Panc1 (cell line): Measurements from ENCODE around the gene OR2T34. TPM values are rescaled to one million over a fixed set of nuclear protein-coding genes. Genes with fewer than 3 reads are reported as not detected.

Experiments
- ATAC-seq: fragments of 200-7000 bp; cut with Tn5 transposase; 2 replicates; pipeline ENCODE4 v1.9.1; 2020; ENCODE audit warnings: mild to moderate bottlenecking, moderate library complexity
- BruUV-seq: library from RNA; stranded (reverse); fragments of 400-500 nt; replicated peaks from 2 replicates; lab custom pipeline; 2021; lab: Mats Ljungman, UMichigan
- CTCF ChIA-PET: fragments of 300-600 bp; sonication (Branson Sonifier 250); formaldehyde crosslinking; loops from one replicate; lab custom pipeline; 2022; ENCODE audit warnings: antibody characterized with exemption; lab: Charles Lee
- POLR2A ChIA-PET: fragments of 300-600 bp; sonication (Branson Sonifier 250); formaldehyde crosslinking; loops from one replicate; lab custom pipeline; 2022; ENCODE audit warnings: antibody characterized with exemption; lab: Charles Lee
- DNase-seq: peaks from one replicate; pipeline ENCODE4 v3.0.0-alpha.2; 2010; ENCODE audit warnings: low read depth, low spot score
- H3K27ac ChIP-seq: 2 replicates; pipeline ENCODE4 v1.5.1; 2011; ENCODE audit warnings: mild to moderate bottlenecking, low read length, inconsistent platforms
- H3K27me3 ChIP-seq: fragments of 200-500 bp; sonication (Bioruptor generic); 2 replicates; pipeline ENCODE4 v1.6.0; 2014; ENCODE audit warnings: low read length, inconsistent platforms; ENCODE audit not compliant: control insufficient read depth, insufficient read depth
- H3K36me3 ChIP-seq: fragments of 200-500 bp; sonication (Bioruptor generic); 2 replicates; pipeline ENCODE4 v1.5.1; 2014; ENCODE audit warnings: inconsistent platforms, mild to moderate bottlenecking, low read length, moderate library complexity; ENCODE audit not compliant: control insufficient read depth, insufficient read depth
- H3K4me1 ChIP-seq: 2 replicates; pipeline ENCODE4 v1.5.1; 2011; ENCODE audit warnings: inconsistent platforms, mild to moderate bottlenecking, low read length, moderate library complexity; ENCODE audit not compliant: control insufficient read depth, insufficient read depth
- H3K4me3 ChIP-seq, 2 experiments: 2 replicates each; pipeline ENCODE4 v1.5.1; 2011 to 2012; ENCODE audit warnings: low read depth in 2 of 2, low read length in 2 of 2, mild to moderate bottlenecking in 2 of 2, inconsistent platforms in 1 of 2, moderate library complexity in 1 of 2
- H3K9me3 ChIP-seq: fragments of 200-500 bp; sonication (Bioruptor generic); 2 replicates; pipeline ENCODE4 v1.5.1; 2014; ENCODE audit warnings: low read depth, mild to moderate bottlenecking, inconsistent platforms, low read length, moderate library complexity; ENCODE audit not compliant: control insufficient read depth, insufficient read depth
- CTCF ChIP-seq: fragments of 450-650 bp; IDR thresholded peaks from 2 replicates; pipeline ENCODE4 v1.5.1; 2017; ENCODE audit warnings: mild to moderate bottlenecking
- POLR2AphosphoS5 ChIP-seq: IDR thresholded peaks from 2 replicates; pipeline ENCODE4 v1.6.1; 2012; ENCODE audit warnings: mild to moderate bottlenecking, low read depth, low read length, moderate library complexity
- SIN3A ChIP-seq: IDR thresholded peaks from 2 replicates; pipeline ENCODE4 v1.6.1; 2012; ENCODE audit warnings: low read depth, mild to moderate bottlenecking, low read length, moderate library complexity, borderline replicate concordance; ENCODE audit not compliant: insufficient read depth
- TCF7L2 ChIP-seq: IDR thresholded peaks from 2 replicates; pipeline ENCODE4 v1.6.1; 2011; ENCODE audit warnings: mild to moderate bottlenecking, low read depth, low read length, inconsistent platforms
- in situ Hi-C: cut with HindIII; loops from 2 replicates; pipeline ENCODE4 v1.10.0; 2016; ENCODE audit warnings: low sequenced_read_pairs, low pct_unique_long_range_greater_than_20kb
- intact Hi-C: fragments of 100-400 bp; cut with micrococcal nuclease; formaldehyde crosslinking; loops from one replicate; pipeline ENCODE4 v1.10.0; 2022; ENCODE audit not compliant: unreplicated experiment
- total RNA-seq: library from RNA; stranded (reverse); gene quantifications from one replicate; pipeline ENCODE4 v1.2.1, GENCODE V29; 2021; ENCODE audit not compliant: unreplicated experiment
- TF ChIP-seq, protein P1 (sequence below), 2 experiments: IDR thresholded peaks; 2 replicates each; pipeline ENCODE4 v1.6.1; 2011 to 2012; ENCODE audit warnings: low read depth in 2 of 2, control low read depth in 1 of 2, low read length in 1 of 2, mild to moderate bottlenecking in 1 of 2, moderate library complexity in 1 of 2; ENCODE audit not compliant: insufficient read depth in 1 of 2

OR2T34 gene
- total RNA-seq, 1 experiment from 2014 or later = not detected

DNA sequence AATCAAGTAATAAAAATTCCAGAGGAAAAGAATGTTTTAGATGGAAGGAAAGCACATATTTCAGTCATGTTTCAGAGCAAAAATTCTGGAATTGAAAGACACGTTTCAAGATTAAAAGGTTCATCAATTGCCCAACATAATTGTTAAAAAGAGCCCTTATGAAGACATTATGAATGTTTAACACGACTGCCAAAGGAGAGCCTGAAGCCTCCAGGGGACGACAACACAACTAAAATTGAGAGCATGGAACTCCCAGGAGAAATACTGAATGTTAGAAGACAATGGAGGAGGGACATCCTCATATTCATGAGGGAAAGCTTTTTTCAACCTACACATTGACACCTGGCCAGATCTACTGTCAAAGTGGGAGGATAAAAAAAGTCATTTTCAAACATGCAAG lies 44.3 kb upstream of the OR2T34 start:
- in situ Hi-C loops = no loop called here
- Histone ChIP-seq H3K27ac (no peak overlapping the region), H3K4me1 (no peaks in the 10 kb centered on the region), H3K9me3 (no peaks in the 10 kb centered on the region), H3K27me3 (no peaks in the 10 kb centered on the region), H3K4me3 (no peak overlapping the region), H3K36me3 (no peaks in the 10 kb centered on the region)
- ATAC-seq = peak; percentile 84
- intact Hi-C loops = no loop called here
- peak; percentile 18 for DNase-seq
- CTCF ChIA-PET = no interaction called here
- no peak for TF ChIP-seq TCF7L2
- TF ChIP-seq CTCF = peak; percentile 77
- POLR2A ChIA-PET = no interaction called here
- no TSS peak for BruUV-seq

DNA sequence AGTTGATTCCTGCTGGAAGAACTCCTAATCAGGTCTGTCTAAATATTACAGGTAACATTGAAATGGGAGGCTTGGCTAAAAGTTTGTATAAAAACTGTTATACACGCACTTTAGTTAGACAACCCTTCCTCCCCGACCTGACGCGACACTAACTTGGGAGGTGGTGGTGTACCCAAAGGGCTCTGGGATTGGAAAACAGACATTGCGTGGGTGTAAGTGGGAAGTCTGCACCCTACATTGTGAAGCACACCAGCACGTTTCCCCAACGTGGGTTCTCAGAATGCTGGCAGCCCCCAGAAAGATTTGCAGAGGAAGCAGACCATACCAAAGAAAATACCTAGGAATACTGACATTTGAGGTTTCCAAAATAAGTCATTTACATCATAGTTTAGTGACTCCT lies 43.6 kb upstream of the OR2T34 start:
- H3K4me1 ChIP-seq = no peaks in the 10 kb centered on the region
- H3K9me3 ChIP-seq = no peaks in the 10 kb centered on the region
- intact Hi-C loops = no loop called here
- POLR2A ChIA-PET = no interaction called here
- DNase-seq (no peak), ATAC-seq (no peak)
- no peaks in the 10 kb centered on the region for H3K36me3 ChIP-seq
- no peak overlapping the region for H3K27ac ChIP-seq
- in situ Hi-C loops = no loop called here
- H3K27me3 ChIP-seq = no peaks in the 10 kb centered on the region
- CTCF ChIA-PET = no interaction called here
- TF ChIP-seq, protein P1, sequence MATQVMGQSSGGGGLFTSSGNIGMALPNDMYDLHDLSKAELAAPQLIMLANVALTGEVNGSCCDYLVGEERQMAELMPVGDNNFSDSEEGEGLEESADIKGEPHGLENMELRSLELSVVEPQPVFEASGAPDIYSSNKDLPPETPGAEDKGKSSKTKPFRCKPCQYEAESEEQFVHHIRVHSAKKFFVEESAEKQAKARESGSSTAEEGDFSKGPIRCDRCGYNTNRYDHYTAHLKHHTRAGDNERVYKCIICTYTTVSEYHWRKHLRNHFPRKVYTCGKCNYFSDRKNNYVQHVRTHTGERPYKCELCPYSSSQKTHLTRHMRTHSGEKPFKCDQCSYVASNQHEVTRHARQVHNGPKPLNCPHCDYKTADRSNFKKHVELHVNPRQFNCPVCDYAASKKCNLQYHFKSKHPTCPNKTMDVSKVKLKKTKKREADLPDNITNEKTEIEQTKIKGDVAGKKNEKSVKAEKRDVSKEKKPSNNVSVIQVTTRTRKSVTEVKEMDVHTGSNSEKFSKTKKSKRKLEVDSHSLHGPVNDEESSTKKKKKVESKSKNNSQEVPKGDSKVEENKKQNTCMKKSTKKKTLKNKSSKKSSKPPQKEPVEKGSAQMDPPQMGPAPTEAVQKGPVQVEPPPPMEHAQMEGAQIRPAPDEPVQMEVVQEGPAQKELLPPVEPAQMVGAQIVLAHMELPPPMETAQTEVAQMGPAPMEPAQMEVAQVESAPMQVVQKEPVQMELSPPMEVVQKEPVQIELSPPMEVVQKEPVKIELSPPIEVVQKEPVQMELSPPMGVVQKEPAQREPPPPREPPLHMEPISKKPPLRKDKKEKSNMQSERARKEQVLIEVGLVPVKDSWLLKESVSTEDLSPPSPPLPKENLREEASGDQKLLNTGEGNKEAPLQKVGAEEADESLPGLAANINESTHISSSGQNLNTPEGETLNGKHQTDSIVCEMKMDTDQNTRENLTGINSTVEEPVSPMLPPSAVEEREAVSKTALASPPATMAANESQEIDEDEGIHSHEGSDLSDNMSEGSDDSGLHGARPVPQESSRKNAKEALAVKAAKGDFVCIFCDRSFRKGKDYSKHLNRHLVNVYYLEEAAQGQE (IDR thresholded peaks at IDR 0.05; ENCODE audit: insufficient read depth in 1 of 2, low read depth in 2 of 2, low read length in 1 of 2) = no peak
- no peak for TF ChIP-seq SIN3A
- no peak for TF ChIP-seq TCF7L2
- TF ChIP-seq CTCF = no peak
- no peak for TF ChIP-seq POLR2AphosphoS5
- no peak overlapping the region for H3K4me3 ChIP-seq
- BruUV-seq = no TSS peak

DNA sequence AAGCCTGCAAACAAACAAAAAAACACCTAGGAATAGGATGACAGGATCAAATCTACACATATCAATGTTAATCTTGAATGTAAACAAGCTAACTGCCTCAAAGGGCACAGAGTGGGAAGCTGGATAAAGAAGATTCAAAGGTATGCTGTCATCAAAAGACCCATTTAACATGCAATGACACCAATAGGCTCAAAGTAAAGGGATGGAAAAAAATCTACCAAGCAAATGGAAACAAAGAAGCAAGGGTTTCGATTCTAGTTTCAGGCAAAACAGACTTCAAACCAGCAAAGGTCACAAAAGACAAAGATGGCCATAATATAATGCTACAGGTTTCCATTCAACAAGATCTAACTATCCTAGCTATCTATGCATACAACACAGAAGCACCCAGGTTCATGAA lies 39.2 kb upstream of the OR2T34 start:
- ChIA-PET CTCF (no interaction called here), POLR2A (no interaction called here)
- no peaks in the 10 kb centered on the region for H3K27me3 ChIP-seq
- no peak for TF ChIP-seq CTCF
- TF ChIP-seq, protein P1 (IDR thresholded peaks at IDR 0.05; ENCODE audit: insufficient read depth in 1 of 2, low read depth in 2 of 2, low read length in 1 of 2) = no peak
- no peak for TF ChIP-seq POLR2AphosphoS5
- H3K9me3 ChIP-seq = no peaks in the 10 kb centered on the region
- DNase-seq = no peak
- no peak overlapping the region for H3K4me3 ChIP-seq
- BruUV-seq = no TSS peak
- no peaks in the 10 kb centered on the region for H3K4me1 ChIP-seq
- intact Hi-C loops (no loop called here), in situ Hi-C loops (no loop called here)
- no peaks in the 10 kb centered on the region for H3K36me3 ChIP-seq
- ATAC-seq = no peak
- H3K27ac ChIP-seq = no peak overlapping the region
